DMS153 (cell line): Measurements from ENCODE around the gene BRD3.

ENCODE experiments used
- DNase-seq: peaks from one replicate; lab custom pipeline; 2025; lab: John Stamatoyannopoulos, UW

BRD3 gene

DNA sequence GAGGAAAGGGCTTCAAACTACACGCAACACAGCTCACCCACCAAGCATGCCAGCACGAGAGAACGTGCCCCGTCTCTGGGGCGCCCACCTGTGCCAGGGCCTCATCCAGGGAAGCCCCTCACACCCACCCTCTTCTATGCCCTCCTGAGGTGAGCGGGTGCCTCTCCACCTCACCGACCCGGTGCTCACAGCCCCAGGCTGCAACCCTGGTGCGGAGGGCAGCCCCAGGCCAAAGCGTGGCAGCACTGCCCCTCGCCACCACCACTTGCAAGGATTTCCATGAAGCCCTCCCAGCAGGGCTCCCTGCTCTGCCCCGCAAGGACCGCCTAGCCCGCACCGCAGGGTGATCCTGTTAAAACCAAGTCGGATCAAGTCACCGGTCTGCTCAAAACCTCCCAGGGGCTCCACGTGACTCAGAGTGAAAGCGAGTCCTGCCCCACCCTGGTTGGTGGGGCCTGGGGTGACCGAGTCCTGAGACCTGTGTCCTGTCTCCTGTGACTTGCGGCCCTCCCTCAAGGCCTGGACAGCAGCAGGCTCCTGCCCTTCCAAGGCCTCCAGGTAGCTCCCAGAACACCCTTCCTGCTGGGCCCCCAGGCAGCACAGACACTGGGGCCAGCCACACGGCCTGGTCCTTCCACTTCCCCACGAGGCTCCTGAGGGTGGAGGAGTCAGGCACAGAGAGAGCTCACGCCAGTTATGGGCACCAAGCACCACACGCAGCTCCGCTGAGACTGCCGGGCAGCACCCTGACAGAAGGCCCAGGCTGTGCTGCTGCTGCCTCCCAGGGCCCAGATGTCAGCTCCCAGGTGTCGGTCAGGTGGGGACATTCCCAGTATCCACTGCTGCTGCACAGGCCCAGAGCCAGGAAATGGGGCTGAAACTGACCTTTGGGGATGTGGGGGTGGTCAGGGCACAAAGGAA lies 12.7 kb downstream of the BRD3 start:
- DNase-seq, result no peak

DNA sequence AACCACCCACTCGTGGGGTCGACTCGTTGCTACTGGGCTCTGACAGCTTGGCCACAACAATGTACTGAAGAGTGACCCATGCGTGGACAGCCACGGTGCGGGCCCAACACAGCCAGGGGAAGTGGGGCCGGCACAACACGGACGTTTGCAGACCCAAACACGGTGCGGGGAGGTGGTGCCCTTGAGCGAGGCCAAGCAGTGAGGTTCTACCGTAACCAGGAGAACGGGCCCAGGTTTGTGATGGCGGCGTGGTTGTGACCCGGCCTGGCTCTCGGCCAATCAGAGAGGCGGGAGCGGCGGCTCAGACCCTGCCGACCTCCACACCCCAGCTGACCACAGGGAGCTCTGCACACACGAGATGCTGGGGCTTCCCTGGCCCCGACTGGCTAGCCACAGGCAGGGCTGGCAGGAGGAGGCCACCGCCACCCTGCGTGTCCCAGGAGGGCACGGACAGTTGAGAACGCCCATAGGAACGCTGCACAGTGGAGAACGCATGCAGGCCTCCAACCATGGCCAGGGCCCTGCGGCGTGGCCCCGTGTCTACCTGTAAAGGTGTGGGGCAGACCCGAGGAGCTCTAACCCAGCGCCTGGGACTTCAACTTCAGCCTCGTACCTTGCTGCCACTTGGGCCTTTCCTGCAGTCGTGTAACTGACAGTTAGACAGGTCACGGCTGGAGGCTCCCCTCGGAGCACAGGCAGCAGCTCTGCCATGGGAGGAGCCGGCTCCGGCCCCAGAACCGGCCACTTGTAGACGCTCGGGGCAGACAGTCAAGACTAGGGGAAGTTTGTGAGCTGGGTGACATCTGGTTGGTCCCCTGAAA lies 13.7 kb downstream of the BRD3 start:
- DNase-seq, result no peak

DNA sequence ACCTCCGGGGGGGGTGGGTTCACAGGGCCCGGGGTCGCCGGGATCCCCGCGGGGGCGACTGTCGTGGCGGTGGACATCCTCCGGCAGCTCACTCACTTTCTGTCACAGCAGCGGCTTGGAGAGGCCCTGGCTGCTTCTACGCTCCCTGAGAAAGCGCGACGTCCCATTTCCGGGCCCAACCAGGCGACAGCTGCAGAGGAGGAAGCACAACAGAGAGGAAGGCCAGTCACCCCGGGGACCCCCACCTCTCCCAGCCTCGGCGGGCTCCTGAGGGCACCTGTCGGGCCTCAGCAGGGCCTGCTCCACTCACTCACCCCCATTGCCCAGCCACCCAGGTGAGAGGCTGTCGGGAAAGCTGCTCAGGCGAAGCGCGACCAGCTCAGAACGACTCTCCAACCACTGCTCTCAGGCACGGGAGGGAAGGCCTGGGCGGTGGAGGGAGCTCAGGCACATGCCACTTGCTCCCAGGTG lies 14.4 kb downstream of the BRD3 start:
- DNase-seq, result no peak

DNA sequence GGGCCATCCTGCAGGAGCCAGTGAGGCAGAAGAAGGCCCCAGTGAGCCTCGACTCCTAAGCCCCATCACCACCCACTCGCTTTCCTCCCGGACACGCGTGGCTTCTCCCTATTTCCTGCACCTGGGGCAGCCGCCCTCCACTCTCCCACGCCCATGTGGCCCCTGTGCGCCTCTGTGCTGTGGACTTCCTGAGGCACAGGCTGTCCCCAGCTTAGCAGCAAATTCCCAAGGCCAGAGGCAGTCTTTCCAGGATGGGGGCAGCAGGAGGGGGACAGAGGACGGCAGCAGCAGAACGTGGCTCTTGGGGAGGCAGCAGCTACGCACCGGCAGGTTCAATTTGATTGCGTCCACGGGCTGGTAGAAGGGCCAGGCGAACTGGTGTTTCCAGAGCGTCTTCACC lies 14.9 kb downstream of the BRD3 start:
- DNase-seq, result no peak

DNA sequence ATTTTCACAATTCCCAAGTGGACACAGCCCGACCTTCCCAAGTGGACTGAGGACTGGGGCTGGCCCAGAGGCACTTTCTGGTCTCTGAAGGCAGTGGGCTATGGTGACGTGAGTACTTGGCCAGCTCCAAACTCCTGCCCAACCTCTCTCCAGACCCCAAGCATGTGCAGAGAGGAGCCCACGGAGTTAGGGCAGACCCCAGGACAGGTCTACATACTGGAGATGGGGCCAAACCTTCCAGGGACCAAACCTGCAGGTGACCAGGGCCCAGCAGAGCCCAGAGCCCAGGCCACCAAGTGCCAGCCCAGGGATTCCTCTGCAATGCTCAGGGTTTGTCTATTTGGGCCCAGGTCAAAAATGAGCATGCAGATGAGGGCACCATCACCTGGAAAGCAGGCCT lies 15.3 kb downstream of the BRD3 start:
- no peak for DNase-seq

DNA sequence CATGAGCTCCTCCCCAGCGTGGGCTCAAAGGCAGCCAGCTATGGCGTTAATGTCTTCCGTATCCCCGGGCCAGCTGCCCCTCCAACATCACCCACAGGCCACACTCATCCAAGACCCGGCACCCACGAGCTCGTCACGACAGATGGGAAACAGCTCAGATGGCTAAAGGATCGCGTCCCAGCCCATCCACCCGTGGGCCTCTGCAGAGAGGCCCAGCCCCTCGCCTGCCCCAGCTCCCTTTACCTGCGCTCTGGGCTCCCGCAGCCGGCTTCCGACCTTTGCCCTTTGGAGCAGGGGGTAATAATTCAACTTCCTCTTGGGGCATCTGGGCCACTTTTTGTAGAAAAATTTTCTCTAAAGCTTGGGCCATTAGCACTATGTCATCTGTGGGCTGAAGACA lies 16.5 kb downstream of the BRD3 start:
- DNase-seq, result no peak

DNA sequence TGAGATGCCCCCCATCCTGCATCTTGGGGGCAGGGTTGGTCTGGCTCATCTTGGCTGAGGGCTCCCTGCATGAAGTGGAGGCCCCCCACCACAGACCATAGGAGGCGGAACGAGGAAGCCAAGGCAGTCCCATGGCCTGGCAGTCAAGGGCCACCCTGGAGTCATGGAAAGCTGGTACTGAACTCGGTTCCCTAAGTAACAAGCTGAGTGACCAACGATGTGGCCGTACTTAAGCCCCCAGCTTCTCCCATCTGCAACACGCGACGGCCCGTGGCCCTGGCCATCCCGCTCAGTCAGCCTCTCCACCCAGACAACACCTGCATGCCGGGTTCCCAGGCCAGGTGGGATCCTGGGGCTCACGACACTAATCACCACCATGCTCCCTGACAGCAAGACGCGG lies 17.1 kb downstream of the BRD3 start:
- DNase-seq, result no peak

DNA sequence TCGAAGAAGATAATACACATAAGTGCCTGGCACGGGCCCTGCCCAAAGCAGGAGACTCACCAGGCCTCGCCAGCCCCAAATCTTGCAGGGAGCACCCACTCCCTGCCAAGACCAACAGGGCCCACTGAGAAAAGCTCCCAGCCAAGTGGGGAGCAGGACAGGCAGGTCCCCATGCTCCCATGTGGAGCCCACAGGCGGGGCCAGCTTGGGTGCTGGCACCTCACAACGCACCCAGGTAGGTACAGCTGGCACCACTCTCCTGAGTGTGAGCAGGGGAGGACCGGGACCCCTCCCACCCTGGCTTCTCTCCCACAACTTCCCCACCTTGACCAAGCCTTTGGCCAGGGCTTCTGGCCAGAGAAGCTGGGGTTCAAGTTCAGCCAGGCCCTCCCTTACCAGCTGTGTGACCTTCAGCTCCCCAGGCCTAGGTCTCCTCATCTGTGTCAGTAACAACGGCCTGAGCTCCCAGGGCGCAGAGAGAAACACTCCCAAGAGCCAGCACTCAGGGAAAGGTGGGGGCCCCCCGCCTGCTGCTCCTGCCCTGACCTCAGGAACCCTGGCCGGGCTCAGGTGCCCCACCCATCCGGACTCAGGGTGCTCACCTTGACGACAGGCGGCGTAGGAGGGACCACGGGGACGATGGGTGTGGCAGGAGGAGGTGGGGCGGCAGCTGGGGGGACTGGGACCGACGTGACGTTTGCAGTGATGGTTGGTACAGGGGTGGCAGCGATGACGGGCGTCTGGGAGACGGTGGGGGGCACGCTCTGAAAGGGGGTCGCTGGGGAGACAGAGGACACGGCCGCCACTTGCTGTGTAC lies 17.8 kb downstream of the BRD3 start:
- no peak for DNase-seq

DNA sequence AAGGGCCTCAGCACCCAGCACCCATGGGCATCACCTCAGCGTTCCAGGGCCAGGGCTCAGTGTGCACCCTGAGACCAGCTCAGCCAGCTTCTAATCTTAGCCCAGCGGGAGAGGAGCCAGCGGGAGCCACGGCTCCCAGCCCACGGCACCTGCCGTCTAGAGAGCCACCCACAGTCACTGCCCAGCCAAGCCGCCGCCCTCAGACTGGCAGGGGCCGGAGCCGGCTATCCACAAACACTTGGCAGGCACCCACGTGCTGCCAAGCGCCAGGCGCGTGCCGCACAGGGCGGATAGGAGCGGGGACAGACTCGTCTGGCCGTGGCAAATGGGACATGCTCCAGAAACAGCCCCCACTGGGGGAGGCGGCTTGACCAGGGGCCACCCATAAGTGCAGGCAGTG lies 18.6 kb downstream of the BRD3 start:
- DNase-seq, result no peak

DNA sequence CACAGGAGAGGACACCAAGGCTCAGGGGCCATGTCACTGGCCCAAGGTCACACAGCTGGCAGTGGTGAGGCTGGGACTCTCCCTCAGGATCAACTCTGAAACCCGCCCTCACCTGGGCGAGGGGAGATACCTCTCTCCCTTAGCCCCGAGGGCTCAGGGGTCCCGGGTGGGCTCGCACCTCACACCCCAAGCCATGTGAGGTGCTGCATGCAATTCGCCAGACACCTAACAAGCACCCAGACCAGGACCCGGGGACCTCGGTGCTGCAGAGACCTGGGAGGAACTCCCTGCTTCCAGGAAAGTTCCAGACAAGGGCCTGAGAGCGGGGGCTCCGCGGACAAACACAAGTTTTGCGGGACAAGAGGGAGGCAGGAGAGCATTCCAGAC lies 19.3 kb downstream of the BRD3 start:
- DNase-seq, result no peak

DNA sequence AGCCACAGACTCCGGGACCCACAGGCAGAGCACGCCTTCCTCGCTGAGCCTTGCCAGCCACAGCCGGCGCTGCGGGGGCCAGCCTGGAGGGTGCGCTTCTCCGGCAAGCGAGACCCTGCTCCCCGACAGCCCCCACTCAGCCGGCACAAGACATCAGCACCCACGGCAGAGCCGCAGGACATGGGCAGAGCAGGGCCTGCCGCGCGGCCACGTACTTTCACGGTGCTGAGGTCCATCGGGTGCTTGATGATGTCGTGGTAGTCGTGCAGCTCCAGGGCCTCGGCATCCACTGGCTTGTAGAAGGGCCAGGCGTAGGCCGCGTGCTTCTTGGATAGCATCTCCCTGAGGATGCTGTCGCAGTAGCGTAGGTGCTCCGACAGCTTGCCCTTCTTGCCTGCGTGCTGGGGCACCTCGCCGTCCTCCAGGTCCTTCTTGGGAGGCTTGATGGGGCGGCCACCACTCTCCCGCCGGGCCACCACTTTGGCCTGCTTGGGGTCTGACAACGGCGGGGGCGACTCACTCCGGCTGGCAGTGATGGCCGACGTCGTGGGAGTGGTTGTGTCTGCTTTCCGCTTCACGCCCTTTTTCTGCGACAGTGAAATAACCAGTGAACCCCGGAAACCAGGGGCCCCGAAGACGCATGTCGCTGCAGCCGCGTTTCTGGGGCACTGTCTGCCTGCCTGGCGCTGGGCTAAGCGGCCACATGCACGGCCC lies 19.8 kb downstream of the BRD3 start:
- DNase-seq, result no peak

DNA sequence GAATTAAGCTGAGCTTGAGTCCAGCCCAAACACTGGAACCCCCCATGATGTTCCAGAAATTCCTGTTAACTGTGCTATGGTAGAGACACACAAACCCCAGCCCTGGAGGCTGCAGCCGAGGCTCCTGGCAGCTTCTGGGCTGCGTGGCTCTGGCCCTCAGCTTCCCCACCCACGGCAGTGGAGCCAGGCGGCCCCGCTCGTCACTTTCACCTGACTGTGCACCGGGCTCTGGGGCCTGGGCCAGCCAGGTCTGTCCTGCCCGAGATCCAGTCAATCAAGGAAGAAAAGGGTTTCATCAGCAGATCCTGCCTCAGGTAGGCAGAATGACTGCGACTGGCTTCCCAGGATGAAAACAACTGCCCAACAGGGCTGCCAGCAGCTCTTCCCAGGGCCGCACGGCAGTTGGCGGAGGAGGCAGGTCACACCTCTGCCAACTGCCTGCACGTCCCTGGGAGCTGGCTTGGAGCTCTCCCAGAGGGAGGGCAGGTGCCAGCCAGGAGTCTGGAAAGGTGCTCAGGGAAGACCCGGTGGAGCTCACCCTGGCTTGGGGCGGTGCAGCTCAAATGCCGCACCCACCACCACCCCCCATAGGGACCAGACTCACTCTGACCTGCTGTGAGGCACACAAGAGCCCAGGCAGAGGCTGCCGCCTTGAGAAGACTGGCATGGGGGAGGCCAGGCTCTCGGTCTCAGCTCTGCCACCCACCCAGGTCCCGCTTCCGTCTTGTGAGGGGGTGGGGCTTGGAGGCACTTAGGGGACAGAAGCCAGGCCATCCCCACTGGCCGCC lies 20.7 kb downstream of the BRD3 start:
- no peak for DNase-seq

DNA sequence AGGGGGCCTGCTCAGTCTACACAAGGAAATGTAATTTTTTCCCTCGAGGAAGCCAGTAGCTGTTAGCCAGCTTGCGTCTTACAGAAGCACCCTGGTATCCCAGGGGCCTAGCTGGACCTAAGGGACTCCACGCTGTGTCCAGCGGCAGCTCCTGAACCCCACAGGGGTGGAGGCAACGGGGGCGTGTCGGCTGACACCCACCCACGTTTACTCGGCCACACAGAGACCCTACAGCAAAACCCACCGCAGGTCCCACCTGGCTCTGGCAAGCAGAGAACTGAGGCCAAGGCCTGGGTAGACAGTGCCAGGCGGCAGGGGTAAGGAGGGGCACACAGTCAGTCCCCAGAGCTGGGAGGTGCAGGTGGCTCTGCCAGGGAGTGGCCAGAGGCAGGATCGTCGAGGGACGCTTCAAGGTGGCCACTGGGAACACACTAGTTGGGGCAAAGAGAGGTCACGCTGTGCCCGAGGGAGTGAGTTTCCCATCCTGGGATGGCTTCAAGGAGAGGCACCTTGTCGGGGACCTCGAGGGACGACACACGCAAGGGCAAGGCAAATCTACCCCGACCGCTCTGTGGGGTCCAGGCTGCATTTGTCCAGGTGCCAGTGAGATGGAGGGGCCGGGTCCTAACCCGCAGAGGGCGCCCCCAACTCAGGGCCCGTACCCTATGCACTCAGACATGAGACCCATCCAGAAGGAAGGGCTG lies 21.8 kb downstream of the BRD3 start:
- no peak for DNase-seq

DNA sequence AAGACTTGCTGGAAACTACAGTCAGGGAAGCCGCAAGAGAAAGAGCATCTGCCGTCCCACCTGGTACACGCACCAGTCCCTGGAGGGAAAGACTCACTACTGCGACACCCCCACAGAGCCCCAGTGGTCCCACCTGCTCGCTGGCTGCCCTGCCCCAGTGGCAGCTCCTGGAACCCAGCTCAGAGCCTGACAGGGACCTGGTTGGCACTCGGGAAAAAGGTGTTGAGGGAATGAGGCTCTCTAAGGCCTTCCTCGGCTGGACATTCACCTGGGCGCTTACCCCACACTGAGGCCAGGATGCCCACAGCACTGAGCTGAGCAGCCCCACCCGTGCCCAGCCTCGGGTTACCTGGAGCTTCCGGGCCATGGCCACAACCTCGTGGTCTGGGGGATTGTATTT lies 22.9 kb downstream of the BRD3 start:
- DNase-seq, result no peak

DNA sequence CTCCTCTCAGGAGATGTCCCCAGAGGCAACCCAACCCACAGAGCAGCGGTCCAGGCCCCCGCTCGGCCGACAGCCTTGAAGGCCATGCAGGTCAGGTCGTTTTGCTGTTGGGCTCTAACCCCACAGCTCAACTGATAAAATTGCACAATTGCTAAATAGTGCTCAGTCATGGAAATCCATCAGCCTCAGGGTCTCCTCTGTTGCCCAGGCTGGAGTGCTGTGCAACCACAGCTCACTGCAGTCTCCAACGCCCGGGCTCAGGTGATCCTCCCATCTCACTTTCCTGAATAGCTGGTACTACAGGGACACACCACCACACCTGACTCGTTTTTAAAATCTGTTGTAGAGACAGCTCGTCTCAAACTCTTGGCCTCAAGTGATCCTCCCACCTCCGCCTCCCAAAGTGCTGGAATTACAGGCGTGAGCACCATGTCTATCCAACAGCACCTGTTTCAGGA lies 24.3 kb downstream of the BRD3 start:
- DNase-seq, result no peak

DNA sequence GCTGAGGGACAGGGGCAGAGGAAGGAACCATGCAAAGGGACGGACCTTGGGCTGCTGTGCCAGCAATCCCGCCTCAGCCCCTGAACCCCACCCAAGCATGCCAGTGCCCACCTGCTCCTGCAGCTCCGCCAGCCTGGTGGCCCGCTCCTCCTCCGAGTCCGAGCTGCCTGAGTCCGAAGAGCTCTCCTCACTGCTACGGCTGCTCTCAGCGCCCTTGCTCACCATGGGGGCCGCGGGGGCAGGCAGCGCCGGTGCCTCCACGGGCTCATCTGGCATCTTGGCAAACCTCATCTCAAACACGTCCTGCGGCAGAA lies 26.2 kb downstream of the BRD3 start:
- DNase-seq, result no peak

DNA sequence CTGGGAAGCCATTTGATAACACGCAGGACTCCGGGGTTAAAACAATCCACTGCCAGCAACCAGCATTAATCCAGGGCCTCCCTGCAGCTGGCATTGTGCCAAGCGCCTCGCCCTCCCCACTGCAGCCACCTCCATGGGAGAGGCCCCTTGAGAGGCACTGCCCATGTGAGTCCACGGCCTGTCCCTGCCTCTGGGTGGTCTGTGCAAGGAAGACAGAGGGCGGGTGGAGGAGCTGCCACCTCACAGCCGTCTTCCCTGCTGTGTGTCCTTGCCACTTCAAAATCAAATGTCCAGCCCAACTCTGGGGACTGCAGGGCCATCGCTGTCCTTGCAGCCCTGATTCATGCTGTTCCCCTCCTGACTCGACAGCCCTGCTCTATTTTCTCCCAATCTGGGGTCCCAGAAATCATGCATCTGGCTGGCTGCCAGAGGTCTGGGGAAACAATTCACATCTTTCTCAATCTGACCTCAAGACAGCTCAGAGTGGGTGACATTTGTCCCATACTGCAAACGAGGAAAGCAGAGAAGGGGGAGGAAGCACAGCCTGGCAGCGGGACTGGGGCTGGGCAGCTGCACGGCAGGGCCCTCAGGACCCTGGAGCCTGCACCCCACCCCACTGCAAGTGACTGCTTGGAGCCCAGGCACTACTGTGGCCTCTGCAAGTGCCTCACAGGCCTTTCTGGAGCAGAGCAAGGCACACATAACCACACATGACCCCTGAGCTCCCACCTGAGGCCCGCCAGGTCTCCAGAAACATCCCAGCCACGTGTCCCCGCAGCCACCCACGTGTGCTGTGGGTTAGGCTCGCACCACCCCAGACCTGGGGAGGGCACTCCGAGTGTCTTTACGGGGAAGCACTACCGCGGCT lies 26.8 kb downstream of the BRD3 start:
- no peak for DNase-seq

DNA sequence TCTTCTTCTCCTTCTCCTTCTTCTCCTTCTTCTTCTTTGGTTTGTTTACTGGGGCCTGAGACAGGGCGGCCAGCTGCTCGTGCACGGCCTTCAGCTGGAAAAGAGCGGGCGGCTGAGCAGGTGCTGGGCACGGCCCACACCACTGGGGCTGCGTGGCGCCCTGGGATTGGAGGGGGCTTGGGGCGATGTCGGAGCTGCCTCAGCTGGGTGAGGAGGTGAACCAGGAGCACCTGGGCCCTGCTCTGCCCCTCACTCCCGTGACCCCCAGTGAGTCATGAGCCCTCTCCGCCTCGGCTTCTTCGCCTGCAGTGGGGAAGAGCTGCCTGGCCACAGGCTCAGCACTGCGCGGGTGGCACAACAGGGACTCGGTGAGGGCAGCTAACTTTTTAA lies 27.7 kb downstream of the BRD3 start:
- no peak for DNase-seq
